SKM-1 treated with dmso at 0.1 percent for 144 hours (cell line): Measurements from ENCODE around the gene NFYC.

Source experiments
- DNase-seq: peaks from one replicate; lab custom pipeline; 2025; ENCODE audit not compliant: unreplicated experiment; lab: John Stamatoyannopoulos, UW

NFYC gene

GRCh38 chr1:40756523-40756922, 65.0 kb downstream of the NFYC start:
- no peak for DNase-seq

- no peak for DNase-seq
Observed at GRCh38 chr1:40757084-40757483, 65.6 kb downstream of the NFYC start.

- DNase-seq: no peak
Observed at GRCh38 chr1:40758004-40758403, 66.5 kb downstream of the NFYC start.

- DNase-seq: no peak
Observed at GRCh38 chr1:40758578-40759343, 67.3 kb downstream of the NFYC start.

GRCh38 chr1:40760984-40761383, 69.5 kb downstream of the NFYC start:
- no peak for DNase-seq

GRCh38 chr1:40762144-40762923, 70.8 kb downstream of the NFYC start:
- DNase-seq: no peak

GRCh38 chr1:40763742-40764532, 72.4 kb downstream of the NFYC start:
- DNase-seq: no peak

- DNase-seq: no peak
Observed at GRCh38 chr1:40764981-40765380, 73.5 kb downstream of the NFYC start.

- DNase-seq: no peak
Observed at GRCh38 chr1:40766017-40766416, 74.5 kb downstream of the NFYC start.

GRCh38 chr1:40766560-40766959, 75.1 kb downstream of the NFYC start:
- no peak for DNase-seq

GRCh38 chr1:40768146-40768990, 76.9 kb downstream of the NFYC start:
- no peak for DNase-seq

GRCh38 chr1:40769815-40770214, 78.3 kb downstream of the NFYC start:
- no peak for DNase-seq

- DNase-seq: no peak
Observed at GRCh38 chr1:40770296-40771070, 79.0 kb downstream of the NFYC start.

- no peak for DNase-seq
Observed at GRCh38 chr1:40772146-40772955, 80.8 kb downstream of the NFYC start.

GRCh38 chr1:40773748-40774265, 82.3 kb downstream of the NFYC start:
- DNase-seq: no peak

GRCh38 chr1:40774266-40774998, 82.9 kb downstream of the NFYC start:
- peak; percentile 18 for DNase-seq

GRCh38 chr1:40776236-40777072, 85.0 kb downstream of the NFYC start:
- no peak for DNase-seq
